Ovary (tissue), 9 donors: ENCODE data around the gene STIM2. TPM values are rescaled to one million over a fixed set of nuclear protein-coding genes. Genes with fewer than 3 reads are reported as not detected.

ENCODE experiments used
- DNase-seq, 5 donors: peaks; one replicate each; pipeline ENCODE4 v3.0.0-alpha.2; 2019 to 2020
- H3K27ac ChIP-seq, 2 donors: fragments of 200-600 bp; one replicate each; pipeline versions ENCODE4 v1.5.1 to v1.8.0; 2019 to 2022
- H3K27me3 ChIP-seq: fragments of 200-600 bp; one replicate; pipeline ENCODE4 v1.8.0; 2022
- H3K36me3 ChIP-seq: fragments of 200-600 bp; sonication (generic); one replicate; pipeline ENCODE4 v1.5.1; 2019
- H3K4me1 ChIP-seq: one replicate; pipeline ENCODE4 v1.8.1; 2013; ENCODE audit warnings: mild to moderate bottlenecking, moderate library complexity; ENCODE audit not compliant: insufficient read depth
- H3K4me3 ChIP-seq: fragments of 200-600 bp; sonication (generic); one replicate; pipeline ENCODE4 v1.5.1; 2017
- H3K9me3 ChIP-seq, 2 donors: fragments of 200-600 bp in 1 of 2; sonication (generic) in 1 of 2; one replicate each; pipeline versions ENCODE4 v1.5.1 to v1.8.1; 2013 to 2019; ENCODE audit warnings: mild to moderate bottlenecking in 1 of 2, moderate library complexity in 1 of 2
- EP300 ChIP-seq: sonication (generic); formaldehyde crosslinking; IDR thresholded peaks from one replicate; pipeline ENCODE4 v1.6.1; 2017; ENCODE audit warnings: antibody characterized with exemption
- POLR2A ChIP-seq: fragments of 450-650 bp; IDR thresholded peaks from one replicate; pipeline ENCODE4 v1.6.1; 2017; ENCODE audit warnings: antibody characterized with exemption, mild to moderate bottlenecking, moderate library complexity
- WGBS, 3 donors: extraction: QIAGEN DNeasy Blood & Tissue Kit in 1 of 3; methylation state at CpG; one replicate each; pipeline versions ENCODE4 v1.1.5 to v1.1.7; 2013 to 2017; 5-methylcytosine and 5-hydroxymethylcytosine counted together
- intact Hi-C, 4 donors: fragments of 100-400 bp; cut with DNase I; formaldehyde crosslinking; loops; one replicate each; pipeline versions ENCODE4 v1.11.0 to v1.15.1; 2022 to 2023
- polyA plus RNA-seq, 2 donors: library from polyadenylated mRNA; stranded (reverse); fragments of 200-250 nt in 1 of 2; fragments of 350-450 nt in 1 of 2; fragmentation: Illumina TruSeq in 1 of 2; extraction: RNeasy Lipid Tissue Mini Kit (QIAGEN cat#74804) in 1 of 2; gene quantifications; one replicate each; pipeline ENCODE4 v1.2.3, GENCODE V29; 2013 to 2014
- total RNA-seq, 7 donors: library from RNA; depleted of rRNA in 2 of 7; stranded (reverse); fragments of >200 nt in 2 of 7; fragmentation: NEBNext Ultra II Directional in 3 of 7; extraction: Animal tissue kit (Norgen Biotek cat#: 25700) in 3 of 7; gene quantifications; one replicate each; pipeline versions ENCODE4 v1.1.0 to v1.2.4, GENCODE V29; 2016 to 2023
- TF ChIP-seq, protein P1 (sequence below), 3 donors: fragments of 450-650 bp in 2 of 3; fragments of 200-600 bp in 1 of 3; IDR thresholded peaks; one replicate each; pipeline versions ENCODE4 v1.5.1 to v1.8.0; 2016 to 2022; ENCODE audit warnings: antibody characterized with exemption in 3 of 3, mild to moderate bottlenecking in 1 of 3
- donor health status: DM: no; HTN: no; CAD: no; lungs with moderate emphysema.
- donor health status: DM: no; HTN: no; CAD: no.
- donor health status: Bipolar disorder and iron deficiency.
- donor health status: DM: yes; HTN: yes; CAD: no.
- donor health status: DM: no; HTN: no; CAD: no.
- donor health status: DM: yes; HTN: yes; CAD: no.

STIM2 gene
- total and polyA plus RNA-seq, 9 donors = 24.0 to 47.9 (median 38.8) TPM

GRCh38 chr4:27020203-27020602 is 159.6 kb downstream of the STIM2 start:
- no peaks in the 10 kb centered on the region for H3K36me3 ChIP-seq
- no peak overlapping the region for H3K27ac ChIP-seq
- TF ChIP-seq, protein P1, sequence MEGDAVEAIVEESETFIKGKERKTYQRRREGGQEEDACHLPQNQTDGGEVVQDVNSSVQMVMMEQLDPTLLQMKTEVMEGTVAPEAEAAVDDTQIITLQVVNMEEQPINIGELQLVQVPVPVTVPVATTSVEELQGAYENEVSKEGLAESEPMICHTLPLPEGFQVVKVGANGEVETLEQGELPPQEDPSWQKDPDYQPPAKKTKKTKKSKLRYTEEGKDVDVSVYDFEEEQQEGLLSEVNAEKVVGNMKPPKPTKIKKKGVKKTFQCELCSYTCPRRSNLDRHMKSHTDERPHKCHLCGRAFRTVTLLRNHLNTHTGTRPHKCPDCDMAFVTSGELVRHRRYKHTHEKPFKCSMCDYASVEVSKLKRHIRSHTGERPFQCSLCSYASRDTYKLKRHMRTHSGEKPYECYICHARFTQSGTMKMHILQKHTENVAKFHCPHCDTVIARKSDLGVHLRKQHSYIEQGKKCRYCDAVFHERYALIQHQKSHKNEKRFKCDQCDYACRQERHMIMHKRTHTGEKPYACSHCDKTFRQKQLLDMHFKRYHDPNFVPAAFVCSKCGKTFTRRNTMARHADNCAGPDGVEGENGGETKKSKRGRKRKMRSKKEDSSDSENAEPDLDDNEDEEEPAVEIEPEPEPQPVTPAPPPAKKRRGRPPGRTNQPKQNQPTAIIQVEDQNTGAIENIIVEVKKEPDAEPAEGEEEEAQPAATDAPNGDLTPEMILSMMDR (IDR thresholded peaks at IDR 0.05) = no peak
- no peak for TF ChIP-seq POLR2A
- TF ChIP-seq EP300 = no peak
- no peaks in the 10 kb centered on the region for H3K27me3 ChIP-seq
- DNase-seq = no peak
- H3K4me1 ChIP-seq = no peaks in the 10 kb centered on the region
- intact Hi-C loops = no loop called here
- no peaks in the 10 kb centered on the region for H3K9me3 ChIP-seq
- H3K4me3 ChIP-seq = no peak overlapping the region
- 94 to 96% (median 96%) methylated on average over 4 of the region's 4 CpGs for WGBS, 3 donors

- Histone ChIP-seq H3K36me3 (no peaks in the 10 kb centered on the region), H3K27me3 (no peaks in the 10 kb centered on the region), H3K4me1 (no peaks in the 10 kb centered on the region), H3K27ac (no peak overlapping the region), H3K4me3 (no peak overlapping the region), H3K9me3 (no peaks in the 10 kb centered on the region)
- TF ChIP-seq POLR2A (no peak), EP300 (no peak)
- TF ChIP-seq, protein P1 (IDR thresholded peaks at IDR 0.05) = no peak
- intact Hi-C loops = no loop called here
- no peak for DNase-seq
Observed at GRCh38 chr4:27020603-27021002, 160.0 kb downstream of the STIM2 start.

DNA sequence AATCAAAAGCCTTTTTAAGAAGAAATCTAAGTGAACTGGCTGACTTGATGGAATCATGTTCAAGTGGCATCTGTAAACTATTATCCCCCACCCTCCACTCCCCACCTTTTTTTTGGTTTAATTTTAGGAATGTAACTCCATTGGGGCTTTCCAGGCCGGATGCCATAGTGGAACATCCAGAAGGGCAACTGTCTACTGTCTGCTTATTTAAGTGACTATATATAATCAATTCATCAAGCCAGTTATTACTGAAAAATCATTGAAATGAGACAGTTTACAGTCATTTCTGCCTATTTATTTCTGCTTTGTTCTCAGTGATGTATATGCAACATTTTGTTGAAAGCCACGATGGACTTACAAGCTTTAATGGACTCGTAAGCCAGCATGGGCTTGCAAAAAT is 162.3 kb downstream of the STIM2 start:
- intact Hi-C loops = no loop called here
- WGBS, 3 donors = 91 to 94% (median 91%) methylated on average over 3 of the region's 3 CpGs
- H3K36me3 ChIP-seq = no peaks in the 10 kb centered on the region

DNA sequence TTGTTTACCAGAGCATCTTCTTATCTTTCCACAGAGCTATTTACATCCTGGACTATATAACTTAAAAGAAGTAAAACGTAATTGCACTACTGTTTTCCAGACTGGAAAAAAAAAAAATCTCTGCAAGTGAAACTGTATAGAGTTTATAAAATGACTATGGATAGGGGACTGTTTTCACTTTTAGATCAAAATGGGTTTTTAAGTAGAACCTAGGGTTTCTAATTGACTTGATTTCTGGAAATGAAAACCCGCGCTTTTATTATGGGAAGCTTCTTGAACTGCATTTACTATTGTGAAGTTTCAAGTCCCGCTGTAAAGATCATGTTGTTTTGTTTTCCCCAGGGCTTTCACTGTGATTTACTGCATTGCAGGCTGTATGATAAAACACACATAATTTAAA is 162.7 kb downstream of the STIM2 start:
- H3K9me3 ChIP-seq = no peaks in the 10 kb centered on the region
- intact Hi-C loops = no loop called here
- no peaks in the 10 kb centered on the region for H3K4me1 ChIP-seq
- no peak for DNase-seq
- H3K4me3 ChIP-seq = no peak overlapping the region
- H3K27me3 ChIP-seq = no peaks in the 10 kb centered on the region
- H3K36me3 ChIP-seq = no peaks in the 10 kb centered on the region
- TF ChIP-seq, protein P1 (IDR thresholded peaks at IDR 0.05) = no peak
- TF ChIP-seq EP300 = no peak
- TF ChIP-seq POLR2A = no peak
- 80 to 85% (median 82%) methylated on average over 4 of the region's 4 CpGs for WGBS, 3 donors
- no peak overlapping the region for H3K27ac ChIP-seq

More for the DNA sequence above, 162.3 kb downstream of the STIM2 start:
- TF ChIP-seq, protein P1 (IDR thresholded peaks at IDR 0.05) = no peak
- TF ChIP-seq EP300 (no peak), POLR2A (no peak)
- Histone ChIP-seq H3K27me3 (no peaks in the 10 kb centered on the region), H3K4me3 (no peak overlapping the region), H3K9me3 (no peaks in the 10 kb centered on the region), H3K27ac (no peak overlapping the region), H3K4me1 (no peaks in the 10 kb centered on the region)
- DNase-seq = no peak

DNA sequence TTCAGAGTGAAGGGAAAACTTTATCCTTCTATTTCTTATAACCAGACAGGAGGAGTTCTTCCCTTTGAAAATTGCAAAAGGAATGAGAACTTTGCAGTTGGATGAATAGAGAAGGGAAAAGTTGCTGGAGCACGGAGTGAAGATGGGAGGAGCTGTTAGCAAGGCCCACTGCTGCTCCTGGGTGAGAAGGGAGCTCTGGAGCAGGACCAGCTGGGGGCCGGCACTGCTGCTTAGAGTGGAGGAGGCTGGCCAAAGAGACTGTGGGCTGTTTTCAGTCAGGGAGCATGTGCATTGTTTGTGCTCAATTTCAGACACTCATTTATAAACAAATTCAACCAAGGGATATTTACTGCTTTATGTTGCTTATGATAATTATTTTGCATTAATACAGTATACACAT is 164.2 kb downstream of the STIM2 start:
- Histone ChIP-seq H3K9me3 (no peaks in the 10 kb centered on the region), H3K4me1 (no peaks in the 10 kb centered on the region), H3K27ac (no peak overlapping the region), H3K36me3 (no peaks in the 10 kb centered on the region), H3K27me3 (no peaks in the 10 kb centered on the region), H3K4me3 (no peak overlapping the region)
- 13 to 19% (median 17%) methylated on average over 2 of the region's 2 CpGs for WGBS, 3 donors
- intact Hi-C loops = no loop called here
- TF ChIP-seq POLR2A (no peak), EP300 (no peak)
- TF ChIP-seq, protein P1 (IDR thresholded peaks at IDR 0.05) = no peak
- no peak for DNase-seq
